Psoas muscle (tissue), 8 donors: ENCODE data around the gene ST3GAL4. TPM values are rescaled to one million over a fixed set of nuclear protein-coding genes. Genes with fewer than 3 reads are reported as not detected.

Experiments used
- ATAC-seq, 4 donors: fragments of 200-7000 bp; cut with Tn5 transposase; one replicate each; pipeline ENCODE4 v1.9.1; 2020; ENCODE audit warnings: moderate library complexity in 3 of 4, mild to moderate bottlenecking in 2 of 4
- DNase-seq, 2 donors: peaks; one replicate each; pipeline ENCODE4 v3.0.0-alpha.2; 2020
- H3K27ac ChIP-seq: fragments of 200-600 bp; one replicate; pipeline ENCODE4 v1.8.0; 2022
- H3K27me3 ChIP-seq, 3 donors: fragments of 200-600 bp in 1 of 3; one replicate each; pipeline versions ENCODE4 v1.6.1 to v1.8.0; 2013 to 2022; ENCODE audit warnings: low read length in 2 of 3, mild to moderate bottlenecking in 2 of 3, moderate library complexity in 1 of 3; ENCODE audit not compliant: insufficient read depth in 3 of 3
- H3K36me3 ChIP-seq, 2 donors: fragments of 200-600 bp in 1 of 2; one replicate each; pipeline versions ENCODE4 v1.6.1 to v1.8.0; 2013 to 2022; ENCODE audit warnings: low read depth in 1 of 2, mild to moderate bottlenecking in 1 of 2, moderate library complexity in 1 of 2; ENCODE audit not compliant: insufficient read depth in 1 of 2
- H3K4me1 ChIP-seq: fragments of 200-600 bp; one replicate; pipeline ENCODE4 v1.8.0; 2022
- H3K4me3 ChIP-seq: fragments of 200-600 bp; one replicate; pipeline ENCODE4 v1.8.0; 2022; ENCODE audit warnings: mild to moderate bottlenecking
- H3K9me3 ChIP-seq: fragments of 200-600 bp; one replicate; pipeline ENCODE4 v1.8.0; 2022
- WGBS, 3 donors: extraction: QIAGEN DNeasy Blood & Tissue Kit; methylation state at CpG; one replicate each; pipeline versions ENCODE4 v1.1.6 to v1.1.7; 2013; 5-methylcytosine and 5-hydroxymethylcytosine counted together
- intact Hi-C, 2 donors: fragments of 100-400 bp; cut with DNase I; formaldehyde crosslinking; loops; one replicate each; pipeline versions ENCODE4 v1.11.0 to v1.14.2; 2022
- polyA plus RNA-seq, 3 donors: library from polyadenylated mRNA; stranded (reverse); fragments of 200-250 nt; gene quantifications; one replicate each; pipeline ENCODE4 v1.2.3, GENCODE V29; 2013
- total RNA-seq, 4 donors: library from RNA; stranded (reverse); fragmentation: NEBNext Ultra II Directional in 2 of 4; extraction: Animal tissue kit (Norgen Biotek cat#: 25700) in 2 of 4; gene quantifications; one replicate each; pipeline versions ENCODE4 v1.2.1 to v1.2.4, GENCODE V29; 2021 to 2023
- TF ChIP-seq, protein P1 (sequence below): fragments of 200-600 bp; IDR thresholded peaks from one replicate; pipeline ENCODE4 v1.8.0; 2022; ENCODE audit warnings: antibody characterized with exemption
- donor health status: healthy with polysubstance abuse.
- donor health status: DM: no; HTN: no; CAD: no; lungs with moderate emphysema.
- donor health status: Bipolar disorder and iron deficiency.
- donor health status: healthy.
- donor health status: DM: yes; HTN: yes; CAD: no.
- donor health status: DM: no; HTN: no; CAD: no.
- donor health status: DM: no; HTN: no; CAD: no.
- donor health status: DM: yes; HTN: yes; CAD: no.

ST3GAL4 gene
- total and polyA plus RNA-seq, 7 donors, result 3.5 to 9.3 (median 4.7) TPM

DNA sequence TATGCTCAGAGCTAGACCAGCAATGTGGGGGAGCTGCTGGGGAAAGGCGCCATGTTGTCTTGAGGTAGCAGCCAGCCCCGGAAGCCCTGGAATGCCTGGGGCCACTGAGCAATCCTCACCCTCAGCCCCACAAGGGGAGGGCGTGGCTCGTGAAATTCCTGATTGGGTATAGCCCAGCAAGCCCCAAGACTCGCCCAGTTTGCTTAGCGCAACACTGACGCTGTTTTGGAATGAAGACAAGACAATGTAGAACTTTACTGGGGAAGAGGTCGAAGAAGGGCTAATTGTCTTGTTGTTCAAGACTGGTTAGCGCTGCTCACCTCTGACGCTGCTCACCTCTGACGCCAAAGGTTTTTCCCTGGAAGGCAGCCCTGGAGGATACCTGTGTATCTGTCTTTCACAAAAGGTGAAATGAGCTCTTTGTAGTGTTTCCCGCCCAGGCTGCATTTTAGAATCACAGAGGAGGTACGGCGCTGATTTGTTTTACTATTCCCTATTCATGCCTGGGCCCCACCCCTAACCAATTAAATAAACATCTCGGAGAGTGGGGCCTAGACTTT, 47.6 kb downstream of the ST3GAL4 start:
- DNase-seq (no peak), ATAC-seq (no peak)
- Histone ChIP-seq H3K36me3 (peaks cover 0 to 13% of the 10 kb centered on the region in 2 donors), H3K27ac (no peak overlapping the region), H3K4me1 (no peaks in the 10 kb centered on the region), H3K9me3 (no peaks in the 10 kb centered on the region), H3K27me3 (no peaks in the 10 kb centered on the region), H3K4me3 (no peak overlapping the region)
- TF ChIP-seq, protein P1, sequence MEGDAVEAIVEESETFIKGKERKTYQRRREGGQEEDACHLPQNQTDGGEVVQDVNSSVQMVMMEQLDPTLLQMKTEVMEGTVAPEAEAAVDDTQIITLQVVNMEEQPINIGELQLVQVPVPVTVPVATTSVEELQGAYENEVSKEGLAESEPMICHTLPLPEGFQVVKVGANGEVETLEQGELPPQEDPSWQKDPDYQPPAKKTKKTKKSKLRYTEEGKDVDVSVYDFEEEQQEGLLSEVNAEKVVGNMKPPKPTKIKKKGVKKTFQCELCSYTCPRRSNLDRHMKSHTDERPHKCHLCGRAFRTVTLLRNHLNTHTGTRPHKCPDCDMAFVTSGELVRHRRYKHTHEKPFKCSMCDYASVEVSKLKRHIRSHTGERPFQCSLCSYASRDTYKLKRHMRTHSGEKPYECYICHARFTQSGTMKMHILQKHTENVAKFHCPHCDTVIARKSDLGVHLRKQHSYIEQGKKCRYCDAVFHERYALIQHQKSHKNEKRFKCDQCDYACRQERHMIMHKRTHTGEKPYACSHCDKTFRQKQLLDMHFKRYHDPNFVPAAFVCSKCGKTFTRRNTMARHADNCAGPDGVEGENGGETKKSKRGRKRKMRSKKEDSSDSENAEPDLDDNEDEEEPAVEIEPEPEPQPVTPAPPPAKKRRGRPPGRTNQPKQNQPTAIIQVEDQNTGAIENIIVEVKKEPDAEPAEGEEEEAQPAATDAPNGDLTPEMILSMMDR, result no peak
- WGBS, 3 donors, result 89 to 96% (median 94%) methylated on average over 15 of the region's 15 CpGs
- intact Hi-C loops, result no loop called here

DNA sequence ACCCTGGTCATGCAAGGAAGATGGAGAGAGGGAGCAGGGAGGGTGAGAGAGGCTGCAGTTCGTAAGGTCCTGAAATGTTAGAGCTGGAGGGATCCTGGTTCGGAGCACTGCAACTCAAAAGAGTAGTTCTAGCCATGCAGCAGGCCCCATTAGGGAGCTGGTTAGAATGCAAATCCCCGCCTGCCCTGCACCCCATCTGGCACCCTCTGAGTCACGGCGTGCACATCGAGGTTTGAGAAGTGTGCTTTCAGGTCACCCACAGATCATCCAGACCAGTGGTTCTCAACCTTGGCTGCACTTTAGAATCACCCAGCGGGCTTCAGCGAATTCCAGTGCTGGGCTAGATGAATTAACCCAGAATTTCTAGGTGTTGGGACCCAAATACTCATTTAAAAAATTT, 48.2 kb downstream of the ST3GAL4 start:
- Histone ChIP-seq H3K27ac (no peak overlapping the region), H3K4me1 (no peaks in the 10 kb centered on the region), H3K4me3 (no peak overlapping the region), H3K36me3 (peaks cover 0 to 18% of the 10 kb centered on the region in 2 donors), H3K9me3 (no peaks in the 10 kb centered on the region), H3K27me3 (no peaks in the 10 kb centered on the region)
- intact Hi-C loops, result no loop called here
- ATAC-seq, result no peak
- TF ChIP-seq, protein P1, result no peak
- WGBS, 3 donors, result 95 to 96% (median 96%) methylated on average over 8 of the region's 8 CpGs
- DNase-seq, result no peak

DNA sequence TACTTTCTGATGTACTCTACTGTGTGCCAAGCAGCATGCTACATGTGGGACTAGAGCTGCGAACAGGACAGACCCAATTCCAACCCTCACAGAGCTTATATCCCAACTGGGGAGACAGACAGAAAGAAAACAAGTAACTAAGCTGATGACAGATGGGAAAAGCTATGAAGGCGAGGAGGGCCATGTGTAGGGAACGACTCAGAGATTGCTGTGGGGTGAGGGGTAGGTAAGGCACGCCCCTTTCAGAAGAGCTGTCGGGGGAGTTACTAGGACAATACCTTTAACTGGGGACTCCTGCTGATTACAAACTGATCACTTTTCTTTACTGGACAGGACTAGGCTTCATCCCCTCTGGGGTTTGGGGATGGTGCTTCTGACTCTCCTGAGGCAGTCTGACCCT, 48.9 kb downstream of the ST3GAL4 start:
- intact Hi-C loops, result no loop called here

DNA sequence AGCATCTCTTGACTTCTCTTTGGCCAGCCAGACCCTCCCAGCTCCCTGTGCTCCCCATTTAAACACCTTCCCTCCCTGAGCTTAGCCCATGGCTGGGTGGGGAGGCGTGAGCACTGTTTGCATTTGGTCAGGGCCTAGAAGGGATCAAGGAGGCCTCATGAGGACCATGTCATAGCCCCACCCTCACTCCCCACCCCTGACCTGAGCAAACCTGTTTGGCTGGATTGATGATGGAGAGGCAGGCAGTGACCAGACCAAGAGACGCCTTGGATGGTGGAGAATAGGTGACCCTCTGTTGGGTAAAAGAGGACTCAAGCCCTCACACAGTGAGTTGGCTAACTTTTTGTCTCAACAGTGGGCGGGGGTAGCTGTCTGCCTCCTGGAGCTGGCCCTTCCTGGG, 49.9 kb downstream of the ST3GAL4 start:
- H3K27me3 ChIP-seq, result no peaks in the 10 kb centered on the region
- no peaks in the 10 kb centered on the region for H3K4me1 ChIP-seq
- H3K4me3 ChIP-seq, result no peak overlapping the region
- H3K9me3 ChIP-seq, result no peaks in the 10 kb centered on the region
- ATAC-seq (no peak), DNase-seq (peak in 1 of 2 donors; percentile 14)
- no peak overlapping the region for H3K27ac ChIP-seq
- intact Hi-C loops, result no loop called here
- peaks cover 0 to 31% of the 10 kb centered on the region in 2 donors for H3K36me3 ChIP-seq
- WGBS, 3 donors, result 96 to 100% (median 98%) methylated on average over 3 of the region's 3 CpGs
- TF ChIP-seq, protein P1, result no peak

More for the DNA sequence above, 48.9 kb downstream of the ST3GAL4 start:
- no peak for ATAC-seq
- H3K27ac ChIP-seq, result no peak overlapping the region
- WGBS, 3 donors, result 94 to 99% (median 96%) methylated on average over 5 of the region's 5 CpGs
- DNase-seq, result no peak
- TF ChIP-seq, protein P1, result no peak
- H3K36me3 ChIP-seq, result peaks cover 0 to 25% of the 10 kb centered on the region in 2 donors
- H3K9me3 ChIP-seq, result no peaks in the 10 kb centered on the region
- no peaks in the 10 kb centered on the region for H3K4me1 ChIP-seq
- H3K27me3 ChIP-seq, result no peaks in the 10 kb centered on the region
- H3K4me3 ChIP-seq, result no peak overlapping the region

GRCh38 chr11:126405906-126406305, 50.4 kb downstream of the ST3GAL4 start:
- Histone ChIP-seq H3K36me3 (peaks cover 0 to 31% of the 10 kb centered on the region in 2 donors), H3K4me1 (no peaks in the 10 kb centered on the region), H3K27ac (no peak overlapping the region), H3K9me3 (no peaks in the 10 kb centered on the region), H3K27me3 (no peaks in the 10 kb centered on the region), H3K4me3 (no peak overlapping the region)
- intact Hi-C loops, result no loop called here
- no peak for DNase-seq
- no peak for ATAC-seq
- 93 to 95% (median 94%) methylated on average over 7 of the region's 7 CpGs for WGBS, 3 donors
- TF ChIP-seq, protein P1, result no peak
